Upper lobe of left lung (tissue), 6 donors: ENCODE results near the gene FUT4. TPM values are rescaled to one million over a fixed set of nuclear protein-coding genes. Genes with fewer than 3 reads are reported as not detected.
"Not testable (repeated sequence)": the region's sequence is repeated elsewhere in the genome, so short reads cannot be mapped to it uniquely, and the experiment has no call there.

ENCODE experiments used
- ATAC-seq, 2 donors: fragments of 200-7000 bp; cut with Tn5 transposase; one replicate each; pipeline ENCODE4 v1.9.1; 2022; ENCODE audit warnings: mild to moderate bottlenecking in 2 of 2, moderate library complexity in 2 of 2; ENCODE audit not compliant: low FRiP score in 2 of 2
- DNase-seq, 2 donors: peaks; one replicate each; pipeline ENCODE4 v3.0.0-alpha.2; 2019 to 2020
- H3K27ac ChIP-seq, 4 donors: fragments of 200-600 bp; sonication (generic); one replicate each; pipeline ENCODE4 v1.5.1; 2016 to 2019
- H3K27me3 ChIP-seq, 4 donors: fragments of 200-600 bp; sonication (generic); one replicate each; pipeline ENCODE4 v1.5.1; 2017 to 2019
- H3K36me3 ChIP-seq, 4 donors: fragments of 200-600 bp; sonication (generic); one replicate each; pipeline ENCODE4 v1.5.1; 2016 to 2019
- H3K4me1 ChIP-seq, 4 donors: fragments of 200-600 bp; sonication (generic); one replicate each; pipeline ENCODE4 v1.5.1; 2018 to 2019
- H3K4me3 ChIP-seq, 4 donors: fragments of 200-600 bp; sonication (generic); one replicate each; pipeline ENCODE4 v1.5.1; 2017 to 2019; ENCODE audit warnings: mild to moderate bottlenecking in 2 of 4, moderate library complexity in 1 of 4
- H3K9me3 ChIP-seq, 4 donors: fragments of 200-600 bp; sonication (generic); one replicate each; pipeline ENCODE4 v1.5.1; 2018 to 2019
- CTCF ChIP-seq, 6 experiments: fragments of 450-650 bp in 4 of 6; fragments of 200-600 bp in 2 of 6; sonication (generic) in 2 of 6; IDR thresholded peaks; one replicate each; pipeline ENCODE4 v1.5.1; 2016 to 2019; ENCODE audit warnings: antibody characterized with exemption in 6 of 6
- EP300 ChIP-seq, 4 donors: sonication (generic); formaldehyde crosslinking; IDR thresholded peaks; one replicate each; pipeline ENCODE4 v1.5.1; 2017; ENCODE audit warnings: antibody characterized with exemption in 4 of 4, control low read depth in 2 of 4
- POLR2A ChIP-seq, 4 donors: fragments of 450-650 bp; IDR thresholded peaks; one replicate each; pipeline ENCODE4 v1.5.1; 2016 to 2017; ENCODE audit warnings: antibody characterized with exemption in 4 of 4, mild to moderate bottlenecking in 2 of 4
- POLR2AphosphoS5 ChIP-seq, 2 donors: sonication (generic); formaldehyde crosslinking; IDR thresholded peaks; one replicate each; pipeline ENCODE4 v1.5.1; 2017; ENCODE audit warnings: antibody characterized with exemption in 2 of 2
- WGBS, 2 donors: methylation state at CpG; one replicate each; pipeline ENCODE4 v1.1.5; 2017 to 2018; 5-methylcytosine and 5-hydroxymethylcytosine counted together
- total RNA-seq, 6 donors: library from RNA; depleted of rRNA in 4 of 6; stranded (reverse); fragments of >200 nt in 4 of 6; gene quantifications; one replicate each; pipeline versions ENCODE4 v1.1.0 to v1.2.1, GENCODE V29; 2016 to 2021
- donor health status: DM: no; HTN: no; CAD: no; lungs with moderate emphysema.
- donor health status: DM: no; HTN: yes; CAD: no; lungs with severe emphysema.

The FUT4 gene
- total RNA-seq, 6 donors from 2014 or later: 5.0 to 9.4 (median 7.0) TPM

DNA sequence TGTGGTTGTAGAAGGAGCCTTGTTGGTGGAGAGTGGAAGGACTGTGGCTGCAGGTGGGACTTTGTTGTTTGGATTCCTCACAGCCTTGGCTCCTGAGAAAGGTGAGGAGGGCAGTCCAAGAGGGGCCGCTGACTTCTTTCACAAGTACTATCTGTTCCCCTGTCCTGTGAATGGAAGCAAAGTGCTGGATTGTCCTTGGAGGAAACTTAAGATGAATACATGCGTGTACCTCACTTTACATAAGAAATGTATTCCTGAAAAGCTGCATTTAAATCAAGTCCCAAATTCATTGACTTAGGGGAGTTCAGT, 2.4 kb downstream of the FUT4 start:
- H3K4me1 ChIP-seq: peaks cover 35 to 56% (median 43%) of the 10 kb centered on the region in 4 donors
- no peak for ATAC-seq

GRCh38 chr11:94546886-94547285, 3.2 kb downstream of the FUT4 start:
- ATAC-seq (no peak), DNase-seq (no peak)
- TF ChIP-seq CTCF (IDR thresholded peaks at IDR 0.05): no peak
- TF ChIP-seq POLR2A (IDR thresholded peaks at IDR 0.05): no peak
- no peak for TF ChIP-seq POLR2AphosphoS5 (IDR thresholded peaks at IDR 0.05)
- no peak for TF ChIP-seq EP300 (IDR thresholded peaks at IDR 0.05)
- Histone ChIP-seq H3K27ac (no peak overlapping the region), H3K9me3 (no peaks in the 10 kb centered on the region), H3K36me3 (no peaks in the 10 kb centered on the region), H3K27me3 (no peaks in the 10 kb centered on the region), H3K4me3 (peak overlapping the region in 2 of 4 donors; percentile 76 to 81), H3K4me1 (peaks cover 35 to 56% (median 43%) of the 10 kb centered on the region in 4 donors)
- WGBS, 2 donors: 75 to 82% methylated on average over 1 of the region's 1 CpG

More for the DNA sequence above, 2.4 kb downstream of the FUT4 start:
- TF ChIP-seq POLR2A (IDR thresholded peaks at IDR 0.05) (no peak), EP300 (IDR thresholded peaks at IDR 0.05) (no peak), POLR2AphosphoS5 (IDR thresholded peaks at IDR 0.05) (no peak), CTCF (IDR thresholded peaks at IDR 0.05) (no peak)
- WGBS, 2 donors: 78 to 81% methylated on average over 2 of the region's 2 CpGs
- H3K27me3 ChIP-seq: no peaks in the 10 kb centered on the region
- peak overlapping the region in 3 of 4 donors; percentile 76 to 86 (median 81) for H3K4me3 ChIP-seq
- H3K27ac ChIP-seq: peak overlapping the region in 1 of 4 donors; percentile 97
- H3K36me3 ChIP-seq: no peaks in the 10 kb centered on the region
- DNase-seq: no peak
- no peaks in the 10 kb centered on the region for H3K9me3 ChIP-seq

- no peaks in the 10 kb centered on the region for H3K27me3 ChIP-seq
- H3K4me3 ChIP-seq: no peak overlapping the region
- no peak overlapping the region for H3K27ac ChIP-seq
- no peak for DNase-seq
- no peaks in the 10 kb centered on the region for H3K36me3 ChIP-seq
- no peak for TF ChIP-seq POLR2AphosphoS5 (IDR thresholded peaks at IDR 0.05)
- TF ChIP-seq CTCF (IDR thresholded peaks at IDR 0.05): no peak
- TF ChIP-seq POLR2A (IDR thresholded peaks at IDR 0.05): no peak
- no peak for TF ChIP-seq EP300 (IDR thresholded peaks at IDR 0.05)
- H3K4me1 ChIP-seq: peaks cover 29 to 48% (median 37%) of the 10 kb centered on the region in 4 donors
- H3K9me3 ChIP-seq: no peaks in the 10 kb centered on the region
- ATAC-seq: no peak
- 64 to 72% methylated on average over 5 of the region's 5 CpGs for WGBS, 2 donors
Observed at GRCh38 chr11:94549146-94549545, 5.4 kb downstream of the FUT4 start.

GRCh38 chr11:94550513-94550912, 6.8 kb downstream of the FUT4 start:
- DNase-seq (no peak), ATAC-seq (no peak)
- H3K9me3 ChIP-seq: no peaks in the 10 kb centered on the region
- no peaks in the 10 kb centered on the region for H3K27me3 ChIP-seq
- 49 to 50% methylated on average over 4 of the region's 4 CpGs for WGBS, 2 donors
- H3K4me3 ChIP-seq: no peak overlapping the region
- no peak overlapping the region for H3K27ac ChIP-seq
- H3K4me1 ChIP-seq: peaks cover 21 to 36% (median 29%) of the 10 kb centered on the region in 4 donors
- H3K36me3 ChIP-seq: no peaks in the 10 kb centered on the region
- TF ChIP-seq POLR2AphosphoS5 (IDR thresholded peaks at IDR 0.05): no peak
- TF ChIP-seq EP300 (IDR thresholded peaks at IDR 0.05): no peak
- no peak for TF ChIP-seq CTCF (IDR thresholded peaks at IDR 0.05)
- TF ChIP-seq POLR2A (IDR thresholded peaks at IDR 0.05): no peak

GRCh38 chr11:94553938-94554337, 10.2 kb downstream of the FUT4 start:
- no peaks in the 10 kb centered on the region for H3K36me3 ChIP-seq
- WGBS, 2 donors: 38 to 89% methylated on average over 1 of the region's 1 CpG
- ATAC-seq (no peak), DNase-seq (no peak)
- no peaks in the 10 kb centered on the region for H3K9me3 ChIP-seq
- TF ChIP-seq CTCF (IDR thresholded peaks at IDR 0.05): no peak
- TF ChIP-seq EP300 (IDR thresholded peaks at IDR 0.05): no peak
- no peak for TF ChIP-seq POLR2A (IDR thresholded peaks at IDR 0.05)
- TF ChIP-seq POLR2AphosphoS5 (IDR thresholded peaks at IDR 0.05): no peak
- no peak overlapping the region for H3K4me3 ChIP-seq
- H3K27ac ChIP-seq: no peak overlapping the region
- H3K27me3 ChIP-seq: no peaks in the 10 kb centered on the region
- peaks cover under 1 to 6% (median 2%) of the 10 kb centered on the region in 4 donors for H3K4me1 ChIP-seq

- WGBS, 2 donors: 89 to 92% methylated on average over 8 of the region's 8 CpGs
- not testable (repeated sequence) for DNase-seq
Observed at GRCh38 chr11:94555752-94556329, 12.1 kb downstream of the FUT4 start.

More at GRCh38 chr11:94555752-94556329, 12.1 kb downstream of the FUT4 start:
- H3K4me3 ChIP-seq, H3K27me3 ChIP-seq, H3K27ac ChIP-seq, H3K9me3 ChIP-seq, H3K4me1 ChIP-seq, ATAC-seq, H3K36me3 ChIP-seq: not testable (repeated sequence)
